CD4-positive, alpha-beta T cell (primary cell): Measurements from ENCODE around the gene RSPO3. TPM values are rescaled to one million over a fixed set of nuclear protein-coding genes. Genes with fewer than 3 reads are reported as not detected.

Experiments
- ATAC-seq: fragments of 200-7000 bp; cut with Tn5 transposase; one replicate; pipeline ENCODE4 v1.10.0; 2022; ENCODE audit warnings: mild to moderate bottlenecking; ENCODE audit not compliant: poor library complexity
- CTCF ChIA-PET: fragments of 350-600 bp; sonication (Branson Sonifier 250); formaldehyde crosslinking; loops from one replicate; lab custom pipeline; 2021; ENCODE audit warnings: antibody characterized with exemption, inconsistent platforms; lab: Charles Lee
- POLR2A ChIA-PET: fragments of 350-600 bp; sonication (Branson Sonifier 250); formaldehyde crosslinking; loops from one replicate; lab custom pipeline; 2021; ENCODE audit warnings: antibody characterized with exemption, inconsistent platforms; lab: Charles Lee
- DNase-seq, 14 experiments: peaks; one replicate each; pipeline ENCODE4 v3.0.0-alpha.2; 2013 to 2020; ENCODE audit warnings: mixed read lengths in 2 of 14
- H3K27ac ChIP-seq, 2 donors: one replicate each; pipeline versions ENCODE4 v1.5.1 to v1.7.0; 2013; ENCODE audit warnings: low read length in 2 of 2, low read depth in 1 of 2, mild to moderate bottlenecking in 1 of 2
- H3K27me3 ChIP-seq, 2 experiments: 1 replicate in 1 of 2; 2 replicates in 1 of 2; pipeline versions ENCODE4 v1.6.1 to v1.7.0; 2013; ENCODE audit warnings: low read length in 2 of 2, control low read depth in 1 of 2, mild to moderate bottlenecking in 1 of 2, moderate library complexity in 1 of 2; ENCODE audit not compliant: insufficient read depth in 2 of 2, control insufficient read depth in 1 of 2
- H3K36me3 ChIP-seq: one replicate; pipeline ENCODE4 v1.6.1; 2013; ENCODE audit warnings: low read length, control low read depth; ENCODE audit not compliant: insufficient read depth
- H3K4me1 ChIP-seq: one replicate; pipeline ENCODE4 v1.6.1; 2013; ENCODE audit warnings: low read length, control low read depth; ENCODE audit not compliant: insufficient read depth
- H3K4me3 ChIP-seq: one replicate; pipeline ENCODE4 v1.5.1; 2013; ENCODE audit warnings: mild to moderate bottlenecking, low read length, moderate library complexity
- H3K9me3 ChIP-seq, 2 experiments: 1 replicate in 1 of 2; 2 replicates in 1 of 2; pipeline versions ENCODE4 v1.6.1 to v1.7.0; 2013; ENCODE audit warnings: low read length in 2 of 2, mild to moderate bottlenecking in 2 of 2, control low read depth in 1 of 2, moderate library complexity in 1 of 2; ENCODE audit not compliant: control insufficient read depth in 1 of 2, insufficient read depth in 1 of 2
- H3K27ac Mint-ChIP-seq: one replicate; pipeline ENCODE4 v1.8.0; 2020; ENCODE audit warnings: mixed read lengths
- H3K27me3 Mint-ChIP-seq: one replicate; pipeline ENCODE4 v1.8.0; 2021; ENCODE audit warnings: mixed read lengths
- H3K36me3 Mint-ChIP-seq: one replicate; pipeline ENCODE4 v1.8.0; 2021; ENCODE audit warnings: low read depth, mixed read lengths
- H3K4me1 Mint-ChIP-seq: one replicate; pipeline ENCODE4 v1.8.0; 2021; ENCODE audit warnings: low read depth, mixed read lengths
- H3K4me3 Mint-ChIP-seq: one replicate; pipeline ENCODE4 v1.8.0; 2020; ENCODE audit warnings: mild to moderate bottlenecking, mixed read lengths
- H3K9me3 Mint-ChIP-seq: one replicate; pipeline ENCODE4 v1.8.0; 2020; ENCODE audit warnings: mixed read lengths
- intact Hi-C, 2 experiments: fragments of 100-400 bp; cut with DNase I in 1 of 2; cut with micrococcal nuclease in 1 of 2; formaldehyde crosslinking; loops; one replicate each; pipeline versions ENCODE4 v1.15.1 to v1.9.0; 2023 to 2025; cut with DNase I, micrococcal nuclease
- total RNA-seq, 174 experiments: library from RNA in 2 of 174; stranded (reverse) in 2 of 174; gene quantifications; one replicate each; pipeline ENCODE4 v1.2.3 and lab custom pipeline; 2021 to 2026
- TF ChIP-seq, protein P1 (sequence below): fragments of 200-600 bp; IDR thresholded peaks from one replicate; pipeline ENCODE4 v1.8.0; 2022; ENCODE audit warnings: antibody characterized with exemption, mild to moderate bottlenecking

RSPO3 gene
- total RNA-seq, 2 experiments from 2014 or later = not detected

DNA sequence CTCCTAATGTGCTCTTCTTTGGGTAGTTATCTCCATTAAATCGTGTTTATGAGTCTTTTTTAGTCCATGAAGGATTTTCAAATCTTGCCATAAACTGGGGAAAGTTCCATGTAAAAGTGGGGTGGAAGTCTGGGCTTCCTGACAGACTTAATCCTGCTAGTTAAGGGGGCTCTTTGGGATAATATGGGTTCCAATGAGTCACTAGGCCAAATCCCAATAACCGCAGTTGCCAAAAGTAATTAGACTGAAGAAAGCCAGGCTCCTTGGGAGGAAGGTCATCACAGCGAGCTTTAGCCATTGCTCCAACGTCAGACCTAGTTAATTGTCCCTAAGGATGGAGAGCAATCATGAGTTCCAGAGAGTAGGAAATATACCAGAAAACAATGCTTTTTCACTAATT lies 10.8 kb downstream of the RSPO3 start:
- DNase-seq = no peak
- Histone ChIP-seq H3K27ac (no peak overlapping the region), H3K36me3 (no peaks in the 10 kb centered on the region), H3K4me1 (no peaks in the 10 kb centered on the region), H3K9me3 (no peaks in the 10 kb centered on the region), H3K27me3 (peaks cover 0 to 6% of the 10 kb centered on the region in 2 experiments), H3K4me3 (no peak overlapping the region)
- POLR2A ChIA-PET = no interaction called here
- H3K9me3 Mint-ChIP-seq = no peaks in the 10 kb centered on the region
- CTCF ChIA-PET = no interaction called here
- no peak for ATAC-seq
- peaks cover 17% of the 10 kb centered on the region for H3K27me3 Mint-ChIP-seq
- H3K36me3 Mint-ChIP-seq = no peaks in the 10 kb centered on the region
- H3K27ac Mint-ChIP-seq = no peak overlapping the region
- intact Hi-C loops = no loop called here
- H3K4me1 Mint-ChIP-seq = no peaks in the 10 kb centered on the region
- TF ChIP-seq, protein P1, sequence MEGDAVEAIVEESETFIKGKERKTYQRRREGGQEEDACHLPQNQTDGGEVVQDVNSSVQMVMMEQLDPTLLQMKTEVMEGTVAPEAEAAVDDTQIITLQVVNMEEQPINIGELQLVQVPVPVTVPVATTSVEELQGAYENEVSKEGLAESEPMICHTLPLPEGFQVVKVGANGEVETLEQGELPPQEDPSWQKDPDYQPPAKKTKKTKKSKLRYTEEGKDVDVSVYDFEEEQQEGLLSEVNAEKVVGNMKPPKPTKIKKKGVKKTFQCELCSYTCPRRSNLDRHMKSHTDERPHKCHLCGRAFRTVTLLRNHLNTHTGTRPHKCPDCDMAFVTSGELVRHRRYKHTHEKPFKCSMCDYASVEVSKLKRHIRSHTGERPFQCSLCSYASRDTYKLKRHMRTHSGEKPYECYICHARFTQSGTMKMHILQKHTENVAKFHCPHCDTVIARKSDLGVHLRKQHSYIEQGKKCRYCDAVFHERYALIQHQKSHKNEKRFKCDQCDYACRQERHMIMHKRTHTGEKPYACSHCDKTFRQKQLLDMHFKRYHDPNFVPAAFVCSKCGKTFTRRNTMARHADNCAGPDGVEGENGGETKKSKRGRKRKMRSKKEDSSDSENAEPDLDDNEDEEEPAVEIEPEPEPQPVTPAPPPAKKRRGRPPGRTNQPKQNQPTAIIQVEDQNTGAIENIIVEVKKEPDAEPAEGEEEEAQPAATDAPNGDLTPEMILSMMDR = no peak
- no peak overlapping the region for H3K4me3 Mint-ChIP-seq

GRCh38 chr6:127131275-127131674 lies 12.8 kb downstream of the RSPO3 start:
- Histone ChIP-seq H3K27ac (no peak overlapping the region), H3K9me3 (no peaks in the 10 kb centered on the region), H3K4me3 (no peak overlapping the region), H3K4me1 (no peaks in the 10 kb centered on the region), H3K27me3 (no peaks in the 10 kb centered on the region), H3K36me3 (no peaks in the 10 kb centered on the region)
- H3K9me3 Mint-ChIP-seq = no peaks in the 10 kb centered on the region
- no peak overlapping the region for H3K27ac Mint-ChIP-seq
- ATAC-seq (no peak), DNase-seq (no peak)
- H3K4me3 Mint-ChIP-seq = no peak overlapping the region
- ChIA-PET CTCF (no interaction called here), POLR2A (no interaction called here)
- H3K36me3 Mint-ChIP-seq = no peaks in the 10 kb centered on the region
- intact Hi-C loops = no loop called here
- no peaks in the 10 kb centered on the region for H3K4me1 Mint-ChIP-seq
- TF ChIP-seq, protein P1 = no peak
- H3K27me3 Mint-ChIP-seq = peaks cover 32% of the 10 kb centered on the region

DNA sequence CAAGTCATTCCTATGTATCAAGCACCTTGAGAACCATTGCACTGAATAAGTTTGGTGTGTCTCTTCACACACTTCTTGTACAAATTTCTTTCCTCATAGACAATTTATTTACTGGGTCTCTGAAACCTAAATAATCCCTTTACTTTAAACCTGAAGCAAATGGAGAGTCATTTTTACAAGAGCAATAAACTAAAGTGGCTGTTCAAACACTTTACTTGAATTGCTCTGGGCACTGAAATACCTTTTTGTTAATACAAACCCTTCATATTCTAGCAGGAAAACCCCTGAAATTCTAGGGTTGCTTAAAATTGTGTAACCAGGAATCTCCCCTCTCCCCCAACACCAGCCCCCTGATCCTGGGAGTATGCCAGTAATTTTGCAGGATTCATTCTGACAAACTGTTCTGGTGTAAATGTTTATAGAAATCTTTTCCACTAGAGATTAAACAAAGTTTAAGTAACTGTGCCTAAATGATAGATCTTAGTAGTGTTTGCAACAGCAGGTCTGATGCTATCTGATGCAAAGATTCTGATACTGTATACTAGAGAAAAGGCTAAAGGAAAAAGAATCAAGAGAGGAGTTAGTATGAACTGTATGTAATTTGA lies 13.4 kb downstream of the RSPO3 start:
- H3K4me1 Mint-ChIP-seq = no peaks in the 10 kb centered on the region
- peaks cover 38% of the 10 kb centered on the region for H3K27me3 Mint-ChIP-seq
- intact Hi-C loops = no loop called here
- H3K27me3 ChIP-seq = no peaks in the 10 kb centered on the region
- H3K27ac ChIP-seq = no peak overlapping the region
- no peak overlapping the region for H3K27ac Mint-ChIP-seq
- POLR2A ChIA-PET = no interaction called here
- no peaks in the 10 kb centered on the region for H3K4me1 ChIP-seq
- no peaks in the 10 kb centered on the region for H3K9me3 Mint-ChIP-seq
- DNase-seq = no peak
- no peaks in the 10 kb centered on the region for H3K36me3 Mint-ChIP-seq
- CTCF ChIA-PET = no interaction called here
- no peaks in the 10 kb centered on the region for H3K36me3 ChIP-seq
- H3K4me3 Mint-ChIP-seq = no peak overlapping the region
- no peaks in the 10 kb centered on the region for H3K9me3 ChIP-seq
- ATAC-seq = no peak
- H3K4me3 ChIP-seq = no peak overlapping the region
- TF ChIP-seq, protein P1 = no peak
